HepG2 (cell line): Measurements from ENCODE around the gene MYCBPAP. TPM values are rescaled to one million over a fixed set of nuclear protein-coding genes. Genes with fewer than 3 reads are reported as not detected.

ENCODE experiments used
- ATAC-seq: fragments of 200-7000 bp; cut with Tn5 transposase; 3 replicates; pipeline ENCODE4 v1.9.1; 2020; ENCODE audit warnings: mild to moderate bottlenecking, moderate library complexity
- BruUV-seq: library from RNA; stranded (reverse); fragments of 400-500 nt; replicated peaks from 2 replicates; lab custom pipeline; 2021; lab: Mats Ljungman, UMichigan
- CTCF ChIA-PET: fragments of 300-600 bp; formaldehyde crosslinking; extraction: SDS; loops from one replicate; lab custom pipeline; 2021; ENCODE audit warnings: low total read pairs, inconsistent platforms, low intra/inter-chr PET ratio; lab: Yijun Ruan, JAX
- POLR2A ChIA-PET: fragments of 350-600 bp; sonication (Branson Sonifier 250); formaldehyde crosslinking; loops from one replicate; lab custom pipeline; 2020; ENCODE audit warnings: antibody characterized with exemption, inconsistent platforms; lab: Yijun Ruan, JAX
- DNase-seq: peaks from one replicate; pipeline ENCODE4 v3.0.0-alpha.2; 2015; ENCODE audit warnings: low spot score
- FAIRE-seq: peaks from 3 replicates; lab custom pipeline; 2011; peaks lifted over from hg19 to GRCh38; lab: Jason Lieb, UNC
- H2AFZ ChIP-seq: one replicate; pipeline ENCODE4 v1.6.1; 2011; ENCODE audit warnings: low read length, inconsistent platforms
- H3K27ac ChIP-seq: fragments of 300-600 bp; 3 replicates; pipeline ENCODE4 v1.8.0; 2011; ENCODE audit warnings: mixed run types, mild to moderate bottlenecking, mixed read lengths, low read length, inconsistent platforms; ENCODE audit not compliant: insufficient read depth; ENCODE audit errors: extremely low read length
- H3K27me3 ChIP-seq, 2 experiments: fragments of 200-600 bp in 1 of 2; 2 replicates in 1 of 2; 3 replicates in 1 of 2; pipeline versions ENCODE4 v1.6.0 to v1.8.0; 2011; ENCODE audit warnings: low read length in 2 of 2, mild to moderate bottlenecking in 2 of 2, moderate library complexity in 2 of 2, inconsistent platforms in 1 of 2; ENCODE audit not compliant: insufficient read depth in 2 of 2, control insufficient read depth in 1 of 2
- H3K36me3 ChIP-seq, 2 experiments: fragments of 200-600 bp in 1 of 2; replicated peaks in 1 of 2; 2 replicates in 1 of 2; 3 replicates in 1 of 2; pipeline versions ENCODE4 v1.5.1 to v1.8.0; 2011; ENCODE audit warnings: low read length in 2 of 2, inconsistent platforms in 1 of 2; ENCODE audit not compliant: insufficient read depth in 2 of 2, control insufficient read depth in 1 of 2
- H3K4me1 ChIP-seq: 2 replicates; pipeline ENCODE4 v1.5.1; 2012; ENCODE audit warnings: low read length, inconsistent platforms; ENCODE audit not compliant: insufficient read depth
- H3K4me2 ChIP-seq: 2 replicates; pipeline ENCODE4 v1.6.0; 2011; ENCODE audit warnings: low read depth, low read length, inconsistent platforms
- H3K4me3 ChIP-seq, 3 experiments: fragments of 200-600 bp in 1 of 3; sonication (generic), shearing (Covaris generic) in 1 of 3; replicated peaks in 1 of 3; 2 replicates each; pipeline ENCODE4 v1.5.1; 2011 to 2016; ENCODE audit warnings: low read length in 3 of 3, inconsistent platforms in 2 of 3, low read depth in 2 of 3, mild to moderate bottlenecking in 2 of 3, control low read depth in 1 of 3, mixed read lengths in 1 of 3; ENCODE audit not compliant: insufficient read depth in 1 of 3
- H3K79me2 ChIP-seq: one replicate; pipeline ENCODE4 v1.6.1; 2011; ENCODE audit warnings: low read length, inconsistent platforms; ENCODE audit not compliant: insufficient read depth
- H3K9ac ChIP-seq: 2 replicates; pipeline ENCODE4 v1.6.0; 2011; ENCODE audit warnings: mild to moderate bottlenecking, low read depth, low read length, inconsistent platforms; ENCODE audit not compliant: insufficient read depth
- H3K9me3 ChIP-seq: 2 replicates; pipeline ENCODE4 v1.5.1; 2012; ENCODE audit warnings: mild to moderate bottlenecking, low read length
- H4K20me1 ChIP-seq: 2 replicates; pipeline ENCODE4 v1.6.0; 2011; ENCODE audit warnings: inconsistent platforms, mild to moderate bottlenecking, low read length, moderate library complexity; ENCODE audit not compliant: insufficient read depth
- ARNT ChIP-seq: fragments of 450-650 bp; IDR thresholded peaks from 2 replicates; pipeline ENCODE4 v1.6.1; 2017
- ATF1 ChIP-seq: IDR thresholded peaks from 2 replicates; pipeline ENCODE4 v1.6.1; 2016; ENCODE audit warnings: mild to moderate bottlenecking, control low read depth
- DRAP1 ChIP-seq: IDR thresholded peaks from 2 replicates; pipeline ENCODE4 v1.6.1; 2016; ENCODE audit warnings: missing genetic modification reagents, missing compliant biosample characterization
- MTF2 ChIP-seq: sonication (generic); formaldehyde crosslinking; IDR thresholded peaks from 2 replicates; pipeline ENCODE4 v1.5.0; 2020; ENCODE audit warnings: missing genetic modification reagents, borderline replicate concordance
- NAIF1 ChIP-seq: sonication (generic); formaldehyde crosslinking; IDR thresholded peaks from 2 replicates; pipeline ENCODE4 v1.5.0; 2020; ENCODE audit warnings: mild to moderate bottlenecking, missing genetic modification reagents, borderline replicate concordance
- SMARCC2 ChIP-seq: fragments of 450-650 bp; IDR thresholded peaks from 2 replicates; pipeline ENCODE4 v1.6.1; 2017; ENCODE audit warnings: antibody characterized with exemption, mild to moderate bottlenecking
- SP1 ChIP-seq, 2 experiments: fragments of 450-650 bp in 1 of 2; sonication (generic) in 1 of 2; formaldehyde crosslinking in 1 of 2; IDR thresholded peaks; 2 replicates each; pipeline versions ENCODE4 v1.4.0 to v1.6.1; 2016 to 2020; ENCODE audit warnings: missing genetic modification reagents in 1 of 2
- ZNF18 ChIP-seq: sonication (generic); formaldehyde crosslinking; IDR thresholded peaks from 2 replicates; pipeline ENCODE4 v1.8.0; 2022; ENCODE audit warnings: mild to moderate bottlenecking, missing genetic modification reagents; ENCODE audit not compliant: insufficient replicate concordance
- ZNF446 ChIP-seq: sonication (generic); formaldehyde crosslinking; IDR thresholded peaks from 2 replicates; pipeline ENCODE4 v1.5.0; 2020; ENCODE audit warnings: mild to moderate bottlenecking, missing genetic modification reagents
- ZNF563 ChIP-seq: sonication (generic); formaldehyde crosslinking; IDR thresholded peaks from 2 replicates; pipeline ENCODE4 v1.8.0; 2022; ENCODE audit warnings: mild to moderate bottlenecking, moderate library complexity, missing genetic modification reagents
- ZNF567 ChIP-seq: sonication (generic); formaldehyde crosslinking; IDR thresholded peaks from 2 replicates; pipeline ENCODE4 v1.8.1; 2023; ENCODE audit warnings: mild to moderate bottlenecking, missing genetic modification reagents, borderline replicate concordance
- ZNF616 ChIP-seq: sonication (generic); formaldehyde crosslinking; IDR thresholded peaks from 2 replicates; pipeline ENCODE4 v1.5.0; 2020; ENCODE audit warnings: low read depth, mild to moderate bottlenecking, missing genetic modification reagents
- WGBS: methylation state at CpG from one replicate; pipeline ENCODE4 v1.1.6; 2017; ENCODE audit warnings: low lambda C conversion rate; 5-methylcytosine and 5-hydroxymethylcytosine counted together
- in situ Hi-C: cut with HindIII; loops from 2 replicates; pipeline ENCODE4 v1.10.0; 2017; ENCODE audit warnings: low pct_unique_long_range_greater_than_20kb; ENCODE audit not compliant: extremely low pct_ligation_motif_present
- intact Hi-C: fragments of 100-400 bp; cut with micrococcal nuclease; formaldehyde crosslinking; loops from one replicate; pipeline ENCODE4 v1.10.0; 2022; ENCODE audit not compliant: unreplicated experiment
- polyA plus RNA-seq, 8 experiments: library from polyadenylated mRNA; depleted of rRNA in 3 of 8; stranded (reverse) in 7 of 8; unstranded in 1 of 8; fragments of >200 nt; fragmentation: Illumina TruSeq in 4 of 8; extraction: Trizol in 4 of 8; gene quantifications; 2 replicates each; pipeline versions ENCODE4 v1.2.1 to v1.2.3, GENCODE V29; 2011 to 2016; ENCODE audit warnings: low read depth in 4 of 8, missing spikeins in 1 of 8, mixed read lengths in 1 of 8; ENCODE audit not compliant: insufficient read depth in 1 of 8
- total RNA-seq, 5 experiments: library from RNA; depleted of rRNA; stranded (reverse); fragments of >200 nt; fragmentation: Illumina TruSeq; extraction: Trizol; gene quantifications; 2 replicates each; pipeline ENCODE4 v1.2.3, GENCODE V29; 2016; ENCODE audit warnings: low read depth in 1 of 5

MYCBPAP gene
- total and polyA plus RNA-seq, 2 of the 13 experiments (the other 11 are each of a cell fraction or from before 2014, with no cell fraction given): 0.22 to 0.24 TPM

- TF ChIP-seq ZNF567 (CRISPR knock-in tag) (no peak), SP1 (IDR thresholded peaks at IDR 0.05) (no peak), SP1 (CRISPR knock-in tag; IDR thresholded peaks at IDR 0.05) (no peak), ZNF616 (CRISPR knock-in tag) (no peak), ZNF18 (CRISPR knock-in tag) (no peak), NAIF1 (CRISPR knock-in tag) (no peak), ZNF563 (CRISPR knock-in tag) (no peak), SMARCC2 (no peak), MTF2 (CRISPR knock-in tag) (no peak), ARNT (no peak), ATF1 (CRISPR knock-in tag) (no peak)
- TF ChIP-seq, all 625 proteins: peak for 0
Observed at GRCh38 chr17:50544516-50544915, 36.3 kb downstream of the MYCBPAP start (continued).

GRCh38 chr17:50545311-50545710 lies 37.1 kb downstream of the MYCBPAP start:
- no peaks in the 10 kb centered on the region for H4K20me1 ChIP-seq
- H3K9ac ChIP-seq: no peak overlapping the region
- ATAC-seq (no peak), FAIRE-seq (no peak), DNase-seq (no peak)
- ChIA-PET CTCF (no interaction called here), POLR2A (no interaction called here)
- H3K4me1 ChIP-seq: peaks cover 77% of the 10 kb centered on the region
- no peak overlapping the region for H2AFZ ChIP-seq
- in situ Hi-C loops: loop anchor here (5.0 to 10.0 kb wide), 3 partner anchors 82 to 409 kb away; no protein-coding TSS in a partner anchor
- H3K9me3 ChIP-seq: no peaks in the 10 kb centered on the region
- H3K36me3 ChIP-seq: peaks cover 0 to 2% of the 10 kb centered on the region in 2 experiments; a peak in 2 of 5 replicates
- no peak overlapping the region for H3K27ac ChIP-seq
- WGBS: 87% methylated on average over 8 of the region's 8 CpGs
- no TSS peak for BruUV-seq
- no peak overlapping the region for H3K4me3 ChIP-seq
- H3K27me3 ChIP-seq: no peaks in the 10 kb centered on the region; a peak in 1 of 5 replicates
- peaks cover 3% of the 10 kb centered on the region for H3K79me2 ChIP-seq
- intact Hi-C loops: loop anchor here (10.0 kb wide), 1 partner anchor 409 kb away; no protein-coding TSS in a partner anchor
- no peak for TF ChIP-seq ZNF446 (CRISPR knock-in tag)
- TF ChIP-seq DRAP1: no peak
- no peak overlapping the region for H3K4me2 ChIP-seq
